Right renal pelvis (tissue), 4 donors: ENCODE measurements around the gene HPF1. TPM values are rescaled to one million over a fixed set of nuclear protein-coding genes. Genes with fewer than 3 reads are reported as not detected.
"Not testable (repeated sequence)": the region's sequence is repeated elsewhere in the genome, so short reads cannot be mapped to it uniquely, and the experiment has no call there.

Experiments
- DNase-seq, 4 donors: peaks; one replicate each; pipeline ENCODE4 v3.0.0-alpha.2; 2013; ENCODE audit warnings: low read depth in 4 of 4, low spot score in 3 of 4, missing footprints in 1 of 4
- polyA plus RNA-seq, 4 donors: library from polyadenylated mRNA; unstranded; fragments of 120-200 nt; gene quantifications; one replicate each; pipeline ENCODE4 v1.2.1, GENCODE V29; 2013; ENCODE audit not compliant: insufficient read length in 4 of 4

The HPF1 gene
- polyA plus RNA-seq, 4 donors, result 42.3 to 54.0 (median 51.1) TPM

DNA sequence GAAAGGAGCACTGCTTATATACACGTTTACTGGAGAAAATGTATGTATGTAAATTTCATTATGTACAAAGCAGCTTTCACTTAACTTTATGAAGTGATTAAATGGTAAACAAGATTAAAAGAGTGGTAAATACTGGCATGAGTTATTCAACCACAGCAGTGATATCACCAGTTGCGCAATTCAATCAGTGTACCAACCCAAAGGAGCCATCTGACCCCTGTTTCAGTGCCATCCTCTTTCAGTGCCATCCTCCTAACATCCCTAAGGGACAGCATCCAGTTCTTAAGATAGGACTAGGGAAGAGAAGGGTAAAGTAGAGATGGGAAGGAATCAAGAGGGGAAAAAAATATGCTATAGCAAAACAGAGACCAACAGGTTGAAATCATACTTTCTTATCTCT, 16.2 kb downstream of the HPF1 start:
- DNase-seq, result no peak

DNA sequence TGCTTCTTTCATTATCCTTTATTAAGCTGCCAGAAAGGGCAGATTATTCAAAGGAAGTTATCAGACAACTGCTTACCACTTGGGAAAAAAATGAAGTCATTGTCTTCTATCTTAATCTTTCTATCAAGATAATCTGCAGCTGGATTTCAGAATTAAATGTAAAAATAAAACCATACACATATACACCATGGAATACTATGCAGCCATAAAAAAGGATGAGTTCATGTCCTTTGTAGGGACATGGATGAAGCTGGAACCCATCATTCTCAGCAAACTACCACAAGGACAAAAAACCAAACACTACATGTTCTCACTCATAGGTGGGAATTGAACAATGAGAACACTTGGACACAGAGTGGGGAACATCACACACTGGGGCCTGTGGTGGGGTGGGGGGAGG, 19.1 kb downstream of the HPF1 start:
- DNase-seq, result not testable (repeated sequence)

DNA sequence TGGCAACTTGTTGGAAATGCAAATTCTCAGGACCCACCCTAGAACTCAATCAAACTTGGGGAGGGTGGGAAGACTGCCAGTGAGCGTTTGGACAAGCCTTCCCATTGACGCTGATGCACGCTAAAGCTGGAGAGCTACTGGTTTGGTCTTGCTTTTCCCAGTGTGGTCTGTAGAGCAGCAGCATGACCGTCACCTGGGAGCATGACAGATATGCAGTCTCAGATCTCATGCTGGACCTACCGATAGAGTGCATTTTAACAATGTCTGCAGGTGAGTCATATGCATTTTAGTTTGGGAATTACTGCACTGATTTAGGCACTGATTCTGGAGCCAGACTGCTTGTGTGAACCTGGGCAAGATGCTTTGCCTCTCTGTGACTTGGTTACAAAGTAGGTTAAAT, 27.2 kb downstream of the HPF1 start:
- no peak for DNase-seq

DNA sequence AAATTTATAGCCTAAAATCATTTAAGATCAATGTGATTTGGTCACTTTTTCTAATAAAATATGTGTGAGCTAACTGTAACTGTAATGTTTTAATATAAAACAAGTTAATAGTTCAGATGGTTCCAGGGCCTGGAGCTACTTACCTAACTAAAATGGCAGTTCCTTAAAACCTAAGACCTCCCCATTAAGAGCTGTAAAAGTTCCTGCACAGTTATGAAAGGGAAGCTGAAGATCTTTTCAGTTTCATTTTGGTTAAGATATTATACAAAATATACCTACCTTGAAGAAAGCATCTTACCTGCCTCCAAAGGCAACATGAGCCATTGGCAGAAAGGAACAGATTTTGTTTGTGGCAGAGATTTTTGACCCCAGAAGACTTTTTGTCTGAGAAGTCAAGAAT, 30.1 kb downstream of the HPF1 start:
- no peak for DNase-seq

DNA sequence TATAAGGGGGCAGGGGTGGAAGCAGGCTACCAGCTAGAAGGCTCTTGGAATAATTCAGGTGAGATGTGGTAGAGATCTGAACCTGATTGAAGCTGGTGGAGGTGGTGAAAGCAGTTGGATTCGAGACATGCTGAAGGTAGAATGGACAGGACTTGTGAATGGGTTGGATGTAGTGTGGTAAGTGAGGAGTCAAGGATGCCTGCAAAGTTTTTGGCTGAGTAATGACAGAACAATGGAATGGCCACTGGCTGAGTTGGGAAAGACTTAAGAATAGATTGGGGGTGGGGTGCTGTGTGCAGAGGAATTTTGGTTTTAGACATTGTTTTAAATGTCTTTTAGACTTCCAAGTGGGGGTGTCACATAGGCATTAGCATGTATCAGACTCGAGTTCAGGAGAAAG, 33.5 kb downstream of the HPF1 start:
- DNase-seq, result no peak

DNA sequence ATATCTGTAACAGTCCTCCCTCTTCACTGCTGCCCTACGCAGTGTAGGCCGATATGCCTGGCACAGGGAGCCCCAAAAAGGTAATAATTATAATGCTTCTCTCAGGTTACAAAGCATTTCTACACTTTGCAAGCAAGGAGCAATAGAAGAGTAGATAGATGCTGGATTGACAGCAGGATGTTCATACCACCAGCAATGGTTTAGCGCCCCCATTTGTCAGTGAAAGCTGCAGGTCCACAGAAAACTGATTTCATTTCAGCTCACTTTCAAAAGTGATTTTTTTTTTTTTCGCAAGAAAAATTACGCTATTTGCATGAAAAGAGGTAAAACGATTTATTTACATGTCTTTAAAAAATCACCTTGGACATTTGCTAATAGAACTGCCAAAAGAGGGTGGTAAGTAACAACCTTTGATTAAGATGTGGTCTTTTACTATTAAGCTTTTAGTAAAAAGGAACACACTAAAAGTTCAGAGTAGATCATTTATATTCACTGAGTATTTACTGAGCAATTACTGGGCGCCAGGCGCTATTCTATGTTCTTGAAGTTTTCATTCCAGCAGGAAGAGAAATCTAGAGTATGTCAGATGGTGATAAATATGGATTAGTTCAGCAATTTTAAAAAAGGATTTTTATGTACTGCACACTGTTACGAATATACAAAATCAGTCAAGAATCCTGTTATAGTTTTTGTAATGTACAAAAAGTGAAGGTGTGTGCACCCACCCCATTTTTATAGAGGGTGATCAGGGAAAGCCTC, 34.4 kb downstream of the HPF1 start:
- no peak for DNase-seq

DNA sequence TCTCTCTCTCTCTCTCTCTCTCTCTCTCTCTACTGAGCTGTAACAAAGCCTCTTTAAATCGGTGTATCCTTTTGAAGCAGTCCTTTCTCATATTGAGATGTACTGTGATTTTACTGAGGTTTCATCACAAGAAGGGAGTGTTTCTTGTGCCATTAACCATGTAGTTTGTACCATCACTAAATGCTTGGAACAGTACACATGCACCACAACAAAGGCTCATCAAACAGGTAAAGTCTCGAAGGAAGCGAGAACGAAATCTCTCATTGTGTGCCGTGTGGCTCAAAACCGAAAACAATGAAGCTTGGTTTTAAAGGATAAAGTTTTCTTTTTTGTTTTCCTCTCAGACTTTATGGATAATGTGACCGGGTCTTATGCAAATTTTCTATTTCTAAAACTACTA, 37.2 kb downstream of the HPF1 start:
- no peak for DNase-seq

DNA sequence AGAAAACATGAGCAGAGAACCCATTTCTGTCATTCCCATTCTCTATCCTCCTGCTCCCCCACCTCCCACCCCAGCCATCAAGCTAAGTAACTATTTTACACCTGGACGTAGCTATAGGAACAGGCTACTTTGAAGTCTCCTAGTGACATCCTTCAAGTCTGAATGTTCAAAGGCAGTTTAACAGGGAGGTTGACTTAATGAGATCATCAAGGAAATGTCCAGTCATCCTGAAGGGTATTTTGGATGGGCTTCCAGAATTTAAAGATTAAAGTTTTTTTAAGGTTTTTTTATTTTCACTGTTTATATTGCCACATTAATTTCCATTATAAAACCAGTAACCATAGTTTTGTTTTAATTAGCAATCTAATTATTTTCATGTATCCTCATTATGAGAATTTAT, 41.1 kb downstream of the HPF1 start:
- no peak for DNase-seq

DNA sequence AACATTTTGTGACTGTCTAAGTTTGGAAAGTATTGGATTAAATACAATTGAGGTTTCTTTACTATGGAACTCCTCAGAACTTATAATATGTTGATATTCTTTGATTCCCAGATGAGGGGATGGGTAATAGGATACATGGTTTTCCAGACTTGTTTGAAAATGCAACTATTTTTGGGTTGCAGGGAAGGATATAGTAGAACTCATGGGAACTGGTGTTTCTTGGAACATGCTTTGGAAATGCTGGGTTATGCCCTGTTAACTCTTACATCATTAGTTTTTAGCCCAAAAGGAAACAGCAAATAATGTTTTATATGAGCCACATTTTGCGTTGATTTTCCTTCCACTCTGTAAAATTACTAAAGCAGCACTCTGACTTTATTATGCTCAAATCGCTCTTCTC, 41.9 kb downstream of the HPF1 start:
- no peak for DNase-seq

DNA sequence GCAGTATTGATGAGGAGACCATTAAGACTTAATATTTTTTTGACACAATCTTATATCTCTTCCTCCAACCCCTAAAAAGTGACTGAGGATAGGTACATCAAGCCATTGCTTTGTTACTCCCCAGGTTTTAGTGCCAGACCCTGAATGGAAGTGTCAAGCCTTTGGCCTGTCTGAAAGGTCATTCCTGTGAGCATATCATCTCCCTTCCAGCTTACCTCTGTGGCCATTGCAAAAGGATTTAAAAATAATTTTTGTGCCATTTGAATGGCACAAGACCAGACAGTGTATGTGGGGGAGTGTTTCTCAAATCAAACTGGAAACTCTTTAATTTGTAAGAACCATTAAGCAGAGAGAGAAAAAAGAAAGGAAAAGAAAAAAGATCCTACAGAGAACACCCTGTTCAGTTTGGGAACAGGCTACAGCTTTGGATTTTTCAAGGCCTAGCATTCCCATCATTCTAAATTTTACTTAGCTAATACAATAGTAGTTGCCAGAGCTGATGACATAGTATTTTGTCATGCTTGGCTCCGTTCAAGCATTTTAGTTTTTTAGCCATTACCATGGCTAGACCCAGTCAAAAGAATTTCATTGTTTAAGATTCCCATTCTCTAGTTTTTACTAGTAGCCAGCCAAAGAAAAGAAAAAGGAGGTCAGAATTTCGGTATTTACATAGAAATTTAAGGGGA, 49.6 kb downstream of the HPF1 start:
- no peak for DNase-seq

DNA sequence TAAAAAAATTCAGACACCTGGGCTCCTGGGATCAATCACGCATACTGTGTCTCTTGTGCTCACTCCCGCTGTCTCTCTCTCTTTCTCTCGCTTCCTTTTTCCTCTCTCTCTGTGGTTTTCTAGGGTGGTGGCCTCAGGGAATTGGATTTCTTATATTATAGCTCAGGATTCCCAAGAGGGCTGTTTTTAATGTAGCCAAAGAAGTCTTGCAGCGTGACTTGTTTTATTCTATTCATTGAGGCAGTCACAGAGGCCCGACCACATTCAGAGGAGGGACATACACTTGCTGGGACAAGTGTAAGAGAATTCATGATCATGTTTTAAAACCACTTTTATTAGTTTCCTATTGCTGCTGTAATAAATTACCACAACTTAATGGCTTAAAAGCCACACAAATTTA, 59.4 kb downstream of the HPF1 start:
- no peak for DNase-seq

DNA sequence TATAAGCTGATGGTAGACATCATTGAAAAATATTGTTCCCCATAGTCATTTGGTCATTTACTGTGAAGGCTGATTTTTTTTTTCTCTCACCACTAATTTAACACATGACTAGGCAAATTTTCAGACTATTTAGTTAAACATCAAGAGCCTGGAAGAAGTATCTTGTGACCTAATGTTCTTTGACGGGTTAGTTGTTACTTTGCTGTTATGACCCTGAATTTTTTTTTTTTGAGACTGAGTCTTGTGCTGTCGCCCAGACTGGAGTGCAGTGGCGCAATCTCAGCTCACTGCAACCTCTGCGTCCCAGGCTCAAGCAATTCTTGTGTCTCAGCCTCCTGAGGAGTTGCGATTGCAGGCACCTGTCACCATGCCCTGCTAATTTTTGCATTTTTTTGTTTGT, 67.0 kb downstream of the HPF1 start:
- DNase-seq, result no peak

DNA sequence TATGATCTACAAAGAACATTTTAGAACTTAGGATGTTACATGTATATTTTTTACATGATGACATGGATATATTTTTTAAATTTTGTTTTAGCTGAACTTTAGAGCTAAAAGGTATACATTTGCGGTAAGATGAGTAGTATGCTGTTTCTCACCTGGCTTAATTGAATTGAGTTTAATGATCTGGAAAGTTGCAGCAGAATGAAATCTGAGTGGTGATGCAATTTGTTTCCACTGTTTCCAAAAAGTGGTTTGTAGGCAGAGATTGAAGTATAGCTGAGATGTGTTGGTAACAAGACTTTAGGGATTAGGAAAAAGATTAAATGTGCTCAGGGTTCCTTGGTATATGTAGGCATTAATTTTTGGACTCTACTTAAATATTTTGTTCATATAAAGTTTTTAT, 68.1 kb downstream of the HPF1 start:
- no peak for DNase-seq

DNA sequence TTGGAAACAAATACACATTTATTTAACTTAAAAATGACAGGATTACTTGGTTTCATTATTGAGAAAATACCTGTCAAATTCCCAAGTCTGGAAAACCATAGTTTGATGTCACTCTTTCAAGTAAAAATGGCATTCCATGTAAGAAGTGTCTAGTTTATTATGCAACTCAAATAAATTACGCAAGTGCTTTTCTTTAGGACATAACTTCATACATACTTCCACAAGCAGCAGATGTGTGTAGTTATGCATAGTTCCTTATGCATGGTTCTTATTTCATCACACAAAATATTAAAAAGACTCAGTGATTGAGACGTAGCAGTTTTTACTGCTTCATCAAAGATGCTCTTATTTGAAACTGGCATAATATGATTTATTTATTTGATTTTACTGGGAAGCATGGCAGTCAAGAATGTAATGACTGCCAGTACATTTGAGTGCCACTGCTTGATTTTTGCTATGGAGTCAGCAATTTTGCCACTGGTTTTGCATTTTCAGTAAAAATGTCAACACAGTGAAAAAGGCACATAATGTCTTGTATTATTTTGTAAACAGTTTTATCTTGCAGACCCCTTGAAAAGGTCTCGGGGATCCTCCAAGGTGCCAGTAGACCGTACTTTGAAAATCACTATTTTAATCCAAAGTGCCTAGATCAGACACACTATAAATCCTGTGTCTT, 75.2 kb downstream of the HPF1 start:
- DNase-seq, result no peak

Other genes with a start within 250 kb of the HPF1 start
- gene NEK1, start 145.4 kb downstream of the HPF1 start, polyA plus RNA-seq, result 10 to 100 TPM; 21.8 to 26.2 (median 23.6) TPM
- 10 to 100 TPM; 57.9 to 74.2 (median 68.8) TPM for gene CLCN3, start 137.4 kb downstream of the HPF1 start, polyA plus RNA-seq